Esophagus squamous epithelium (tissue), 5 donors: ENCODE measurements around the gene LY86. TPM values are rescaled to one million over a fixed set of nuclear protein-coding genes. Genes with fewer than 3 reads are reported as not detected.

Experiments
- DNase-seq: peaks from one replicate; lab custom pipeline; 2025; lab: John Stamatoyannopoulos, UW
- H3K27ac ChIP-seq, 4 donors: fragments of 200-600 bp; sonication (generic); one replicate each; pipeline ENCODE4 v1.5.1; 2016 to 2019; ENCODE audit warnings: mild to moderate bottlenecking in 1 of 4
- H3K27me3 ChIP-seq, 4 donors: fragments of 200-600 bp; sonication (generic); 1 replicate in 3 of 4; 2 replicates in 1 of 4; pipeline versions ENCODE4 v1.5.1 to v1.6.0; 2017 to 2021; ENCODE audit warnings: antibody characterized with exemption in 1 of 4
- H3K36me3 ChIP-seq, 3 donors: fragments of 200-600 bp; sonication (generic); one replicate each; pipeline ENCODE4 v1.5.1; 2016 to 2019
- H3K4me1 ChIP-seq, 3 donors: fragments of 200-600 bp; sonication (generic); one replicate each; pipeline ENCODE4 v1.5.1; 2017 to 2019
- H3K4me3 ChIP-seq, 4 donors: fragments of 200-600 bp; sonication (generic); 1 replicate in 3 of 4; 2 replicates in 1 of 4; pipeline ENCODE4 v1.5.1; 2016 to 2019; ENCODE audit warnings: mild to moderate bottlenecking in 2 of 4, moderate library complexity in 1 of 4
- H3K9me3 ChIP-seq, 3 donors: fragments of 200-600 bp; sonication (generic); one replicate each; pipeline ENCODE4 v1.5.1; 2016 to 2019
- CTCF ChIP-seq, 6 experiments: fragments of 450-650 bp in 4 of 6; fragments of 200-600 bp in 2 of 6; sonication (generic) in 2 of 6; IDR thresholded peaks; one replicate each; pipeline ENCODE4 v1.5.1; 2016 to 2019; ENCODE audit warnings: antibody characterized with exemption in 6 of 6, mild to moderate bottlenecking in 4 of 6, moderate library complexity in 4 of 6
- POLR2A ChIP-seq, 4 donors: fragments of 450-650 bp; IDR thresholded peaks; one replicate each; pipeline ENCODE4 v1.6.1; 2017; ENCODE audit warnings: antibody characterized with exemption in 4 of 4, mild to moderate bottlenecking in 4 of 4, moderate library complexity in 3 of 4
- WGBS, 2 donors: methylation state at CpG; one replicate each; pipeline ENCODE4 v1.1.5; 2018; 5-methylcytosine and 5-hydroxymethylcytosine counted together
- intact Hi-C: fragments of 100-400 bp; cut with DNase I; formaldehyde crosslinking; loops from one replicate; pipeline ENCODE4 v1.15.0; 2022
- total RNA-seq, 4 donors: library from RNA; depleted of rRNA; stranded (reverse); fragments of >200 nt; gene quantifications; one replicate each; pipeline ENCODE4 v1.1.0, GENCODE V29; 2016
- donor health status: DM: yes; HTN: yes; CAD: no.

LY86 gene
- total RNA-seq, 4 donors from 2014 or later, result 2.3 TPM; not detected in 2

- H3K4me3 ChIP-seq, result no peak overlapping the region
- intact Hi-C loops, result no loop called here
- H3K27ac ChIP-seq, result no peak overlapping the region
- no peaks in the 10 kb centered on the region for H3K9me3 ChIP-seq
- H3K36me3 ChIP-seq, result no peaks in the 10 kb centered on the region
- H3K4me1 ChIP-seq, result no peaks in the 10 kb centered on the region
- TF ChIP-seq CTCF (IDR thresholded peaks at IDR 0.05) (no peak), POLR2A (IDR thresholded peaks at IDR 0.05) (no peak)
- 64 to 82% methylated on average over 7 to 9 of the region's 9 CpGs for WGBS, 2 donors
- H3K27me3 ChIP-seq, result peaks cover 0 to 23% (median 0%) of the 10 kb centered on the region in 4 donors
- DNase-seq, result no peak
Observed at GRCh38 chr6:6620766-6621425, 32.4 kb downstream of the LY86 start.

GRCh38 chr6:6622501-6622900 is 34.0 kb downstream of the LY86 start:
- H3K9me3 ChIP-seq, result no peaks in the 10 kb centered on the region
- TF ChIP-seq POLR2A (IDR thresholded peaks at IDR 0.05), result no peak
- no peak for TF ChIP-seq CTCF (IDR thresholded peaks at IDR 0.05)
- no peak for DNase-seq
- H3K27ac ChIP-seq, result no peak overlapping the region
- peaks cover 0 to 14% (median 0%) of the 10 kb centered on the region in 4 donors for H3K27me3 ChIP-seq
- intact Hi-C loops, result no loop called here
- no peaks in the 10 kb centered on the region for H3K4me1 ChIP-seq
- H3K4me3 ChIP-seq, result no peak overlapping the region
- no peaks in the 10 kb centered on the region for H3K36me3 ChIP-seq
- 91 to 100% methylated on average over 1 of the region's 1 CpG for WGBS, 2 donors

GRCh38 chr6:6623553-6623952 is 35.0 kb downstream of the LY86 start:
- H3K4me3 ChIP-seq, result no peak overlapping the region
- DNase-seq, result no peak
- peaks cover 0 to 14% (median 0%) of the 10 kb centered on the region in 4 donors for H3K27me3 ChIP-seq
- no peaks in the 10 kb centered on the region for H3K9me3 ChIP-seq
- intact Hi-C loops, result no loop called here
- H3K4me1 ChIP-seq, result no peaks in the 10 kb centered on the region
- 44 to 67% methylated on average over 1 of the region's 1 CpG for WGBS, 2 donors
- no peak overlapping the region for H3K27ac ChIP-seq
- no peaks in the 10 kb centered on the region for H3K36me3 ChIP-seq
- no peak for TF ChIP-seq CTCF (IDR thresholded peaks at IDR 0.05)
- TF ChIP-seq POLR2A (IDR thresholded peaks at IDR 0.05), result no peak

- no peak overlapping the region for H3K27ac ChIP-seq
- no peak for DNase-seq
- intact Hi-C loops, result no loop called here
Observed at GRCh38 chr6:6624269-6624990, 35.9 kb downstream of the LY86 start.

More at GRCh38 chr6:6624269-6624990, 35.9 kb downstream of the LY86 start:
- WGBS, 2 donors, result 77 to 79% methylated on average over 6 of the region's 6 CpGs
- Histone ChIP-seq H3K4me1 (no peaks in the 10 kb centered on the region), H3K9me3 (no peaks in the 10 kb centered on the region), H3K27me3 (peaks cover 0 to 19% (median 0%) of the 10 kb centered on the region in 4 donors), H3K4me3 (no peak overlapping the region), H3K36me3 (no peaks in the 10 kb centered on the region)
- no peak for TF ChIP-seq POLR2A (IDR thresholded peaks at IDR 0.05)
- no peak for TF ChIP-seq CTCF (IDR thresholded peaks at IDR 0.05)
